Measurements from ENCODE around the gene SIM2. TPM values are rescaled to one million over a fixed set of nuclear protein-coding genes. Genes with fewer than 3 reads are reported as not detected.

The SIM2 gene
- total RNA-seq, 1 experiment from 2014 or later, result 23.9 TPM

DNA sequence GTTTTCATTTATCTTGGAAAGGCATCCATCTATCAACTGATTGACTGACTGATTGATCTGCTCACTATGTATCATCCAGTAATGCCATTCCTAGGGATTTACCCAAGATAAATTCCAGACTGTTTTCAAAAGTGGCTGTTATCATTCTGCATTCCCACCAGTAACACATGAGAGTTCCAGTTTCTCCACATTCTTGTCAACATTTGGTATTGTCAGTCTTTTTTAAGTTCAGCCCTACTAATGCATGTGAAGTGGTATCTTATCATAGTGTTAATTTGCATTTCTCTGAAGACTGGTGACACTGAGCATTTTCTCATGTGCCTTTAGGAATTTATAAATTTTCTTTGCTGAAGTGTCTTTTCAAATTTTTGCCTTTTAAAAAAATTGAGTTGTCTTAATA, 99.6 kb downstream of the SIM2 start:
- BruUV-seq (replicated peaks), result no TSS peak
- RAD21 ChIA-PET (ENCODE audit: low non-redundant PET in 1 of 2, low total read pairs in 2 of 2, uncharacterized antibody in 2 of 2, unreplicated experiment in 2 of 2), result no interaction called here

More for the DNA sequence above, 99.6 kb downstream of the SIM2 start:
- Histone ChIP-seq H3K27ac (ENCODE audit: low read depth, low read length) (no peak overlapping the region), H3K36me3 (ENCODE audit: control insufficient read depth in 1 of 2, insufficient read depth in 2 of 2, low read length in 2 of 2) (no peaks in the 10 kb centered on the region), H3K4me2 (ENCODE audit: low read length) (no peak overlapping the region), H3K4me3 (replicated peaks in 1 of 2; ENCODE audit: low read depth in 1 of 2, low read length in 2 of 2) (no peak overlapping the region), H3K79me2 (ENCODE audit: insufficient read depth, low read length) (no peaks in the 10 kb centered on the region), H3K9me2 (ENCODE audit: insufficient read depth) (no peaks in the 10 kb centered on the region), H4K20me1 (ENCODE audit: insufficient read depth) (no peaks in the 10 kb centered on the region), H2AFZ (ENCODE audit: low read depth, low read length, poor library complexity, severe bottlenecking) (no peak overlapping the region), H3K9ac (ENCODE audit: low read length) (no peak overlapping the region), H3K27me3 (ENCODE audit: insufficient read depth, low read length) (no peaks in the 10 kb centered on the region), H3K9me3 (ENCODE audit: control insufficient read depth in 1 of 2, insufficient read depth in 1 of 2, low read depth in 1 of 2, low read length in 2 of 2) (peaks cover 0 to 7% of the 10 kb centered on the region in 2 experiments; a peak in 1 of 4 replicates), H3K4me1 (ENCODE audit: control insufficient read depth in 1 of 2, insufficient read depth in 2 of 2, low read length in 2 of 2) (no peaks in the 10 kb centered on the region)
- ATAC-seq, result no peak
- CTCF ChIA-PET, result no interaction called here
- POLR2A ChIA-PET, result no interaction called here
- DNase-seq (ENCODE audit: low read depth, low spot score), result no peak
- intact Hi-C loops (cut with micrococcal nuclease), result no loop called here
- TF ChIP-seq ZFX (IDR thresholded peaks at IDR 0.05) (no peak), FOSL1 (IDR thresholded peaks at IDR 0.05; ENCODE audit: low read depth) (no peak), SRF (IDR thresholded peaks at IDR 0.05; ENCODE audit: low read depth) (no peak), JUND (IDR thresholded peaks at IDR 0.05) (no peak), ELF1 (IDR thresholded peaks at IDR 0.05; ENCODE audit: borderline replicate concordance, low read depth) (no peak), TCF7L2 (IDR thresholded peaks at IDR 0.05; ENCODE audit: borderline replicate concordance, extremely low read depth, insufficient read depth, insufficient read length) (no peak), CEBPB (IDR thresholded peaks at IDR 0.05; ENCODE audit: low read depth) (no peak), POLR2A (IDR thresholded peaks at IDR 0.05; ENCODE audit: borderline replicate concordance, extremely low read depth, insufficient read depth, insufficient read length) (no peak), CBX3 (IDR thresholded peaks at IDR 0.05; ENCODE audit: low read depth) (no peak), YY1 (IDR thresholded peaks at IDR 0.05; ENCODE audit: extremely low read depth, insufficient replicate concordance, low read depth, low read length) (no peak), POLR2AphosphoS5 (IDR thresholded peaks at IDR 0.05; ENCODE audit: low read depth, low read length) (no peak), SP1 (IDR thresholded peaks at IDR 0.05; ENCODE audit: low read depth) (no peak), ZNF274 (IDR thresholded peaks at IDR 0.05; ENCODE audit: low read depth, low read length) (no peak), SIN3A (IDR thresholded peaks at IDR 0.05; ENCODE audit: low read depth) (no peak)
- TF ChIP-seq, protein P1, sequence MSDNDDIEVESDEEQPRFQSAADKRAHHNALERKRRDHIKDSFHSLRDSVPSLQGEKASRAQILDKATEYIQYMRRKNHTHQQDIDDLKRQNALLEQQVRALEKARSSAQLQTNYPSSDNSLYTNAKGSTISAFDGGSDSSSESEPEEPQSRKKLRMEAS (IDR thresholded peaks at IDR 0.05), result no peak
- TF ChIP-seq, protein P2, sequence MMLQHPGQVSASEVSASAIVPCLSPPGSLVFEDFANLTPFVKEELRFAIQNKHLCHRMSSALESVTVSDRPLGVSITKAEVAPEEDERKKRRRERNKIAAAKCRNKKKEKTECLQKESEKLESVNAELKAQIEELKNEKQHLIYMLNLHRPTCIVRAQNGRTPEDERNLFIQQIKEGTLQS (IDR thresholded peaks at IDR 0.05), result no peak
- TF ChIP-seq, protein P3, sequence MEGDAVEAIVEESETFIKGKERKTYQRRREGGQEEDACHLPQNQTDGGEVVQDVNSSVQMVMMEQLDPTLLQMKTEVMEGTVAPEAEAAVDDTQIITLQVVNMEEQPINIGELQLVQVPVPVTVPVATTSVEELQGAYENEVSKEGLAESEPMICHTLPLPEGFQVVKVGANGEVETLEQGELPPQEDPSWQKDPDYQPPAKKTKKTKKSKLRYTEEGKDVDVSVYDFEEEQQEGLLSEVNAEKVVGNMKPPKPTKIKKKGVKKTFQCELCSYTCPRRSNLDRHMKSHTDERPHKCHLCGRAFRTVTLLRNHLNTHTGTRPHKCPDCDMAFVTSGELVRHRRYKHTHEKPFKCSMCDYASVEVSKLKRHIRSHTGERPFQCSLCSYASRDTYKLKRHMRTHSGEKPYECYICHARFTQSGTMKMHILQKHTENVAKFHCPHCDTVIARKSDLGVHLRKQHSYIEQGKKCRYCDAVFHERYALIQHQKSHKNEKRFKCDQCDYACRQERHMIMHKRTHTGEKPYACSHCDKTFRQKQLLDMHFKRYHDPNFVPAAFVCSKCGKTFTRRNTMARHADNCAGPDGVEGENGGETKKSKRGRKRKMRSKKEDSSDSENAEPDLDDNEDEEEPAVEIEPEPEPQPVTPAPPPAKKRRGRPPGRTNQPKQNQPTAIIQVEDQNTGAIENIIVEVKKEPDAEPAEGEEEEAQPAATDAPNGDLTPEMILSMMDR (IDR thresholded peaks at IDR 0.05 in 2 of 3, conservative IDR thresholded peaks at IDR 0.05 in 1 of 3; ENCODE audit: borderline replicate concordance in 1 of 3, insufficient read depth in 1 of 3, low read depth in 2 of 3, low read length in 2 of 3), result no peak
- TF ChIP-seq, protein P4, sequence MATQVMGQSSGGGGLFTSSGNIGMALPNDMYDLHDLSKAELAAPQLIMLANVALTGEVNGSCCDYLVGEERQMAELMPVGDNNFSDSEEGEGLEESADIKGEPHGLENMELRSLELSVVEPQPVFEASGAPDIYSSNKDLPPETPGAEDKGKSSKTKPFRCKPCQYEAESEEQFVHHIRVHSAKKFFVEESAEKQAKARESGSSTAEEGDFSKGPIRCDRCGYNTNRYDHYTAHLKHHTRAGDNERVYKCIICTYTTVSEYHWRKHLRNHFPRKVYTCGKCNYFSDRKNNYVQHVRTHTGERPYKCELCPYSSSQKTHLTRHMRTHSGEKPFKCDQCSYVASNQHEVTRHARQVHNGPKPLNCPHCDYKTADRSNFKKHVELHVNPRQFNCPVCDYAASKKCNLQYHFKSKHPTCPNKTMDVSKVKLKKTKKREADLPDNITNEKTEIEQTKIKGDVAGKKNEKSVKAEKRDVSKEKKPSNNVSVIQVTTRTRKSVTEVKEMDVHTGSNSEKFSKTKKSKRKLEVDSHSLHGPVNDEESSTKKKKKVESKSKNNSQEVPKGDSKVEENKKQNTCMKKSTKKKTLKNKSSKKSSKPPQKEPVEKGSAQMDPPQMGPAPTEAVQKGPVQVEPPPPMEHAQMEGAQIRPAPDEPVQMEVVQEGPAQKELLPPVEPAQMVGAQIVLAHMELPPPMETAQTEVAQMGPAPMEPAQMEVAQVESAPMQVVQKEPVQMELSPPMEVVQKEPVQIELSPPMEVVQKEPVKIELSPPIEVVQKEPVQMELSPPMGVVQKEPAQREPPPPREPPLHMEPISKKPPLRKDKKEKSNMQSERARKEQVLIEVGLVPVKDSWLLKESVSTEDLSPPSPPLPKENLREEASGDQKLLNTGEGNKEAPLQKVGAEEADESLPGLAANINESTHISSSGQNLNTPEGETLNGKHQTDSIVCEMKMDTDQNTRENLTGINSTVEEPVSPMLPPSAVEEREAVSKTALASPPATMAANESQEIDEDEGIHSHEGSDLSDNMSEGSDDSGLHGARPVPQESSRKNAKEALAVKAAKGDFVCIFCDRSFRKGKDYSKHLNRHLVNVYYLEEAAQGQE (IDR thresholded peaks at IDR 0.05; ENCODE audit: low read depth), result no peak
- TF ChIP-seq, protein P5, sequence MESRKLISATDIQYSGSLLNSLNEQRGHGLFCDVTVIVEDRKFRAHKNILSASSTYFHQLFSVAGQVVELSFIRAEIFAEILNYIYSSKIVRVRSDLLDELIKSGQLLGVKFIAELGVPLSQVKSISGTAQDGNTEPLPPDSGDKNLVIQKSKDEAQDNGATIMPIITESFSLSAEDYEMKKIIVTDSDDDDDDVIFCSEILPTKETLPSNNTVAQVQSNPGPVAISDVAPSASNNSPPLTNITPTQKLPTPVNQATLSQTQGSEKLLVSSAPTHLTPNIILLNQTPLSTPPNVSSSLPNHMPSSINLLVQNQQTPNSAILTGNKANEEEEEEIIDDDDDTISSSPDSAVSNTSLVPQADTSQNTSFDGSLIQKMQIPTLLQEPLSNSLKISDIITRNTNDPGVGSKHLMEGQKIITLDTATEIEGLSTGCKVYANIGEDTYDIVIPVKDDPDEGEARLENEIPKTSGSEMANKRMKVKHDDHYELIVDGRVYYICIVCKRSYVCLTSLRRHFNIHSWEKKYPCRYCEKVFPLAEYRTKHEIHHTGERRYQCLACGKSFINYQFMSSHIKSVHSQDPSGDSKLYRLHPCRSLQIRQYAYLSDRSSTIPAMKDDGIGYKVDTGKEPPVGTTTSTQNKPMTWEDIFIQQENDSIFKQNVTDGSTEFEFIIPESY (IDR thresholded peaks at IDR 0.05; ENCODE audit: extremely low read depth, insufficient replicate concordance, low read length), result no peak
